SK-N-SH (cell line): Measurements from ENCODE around the gene AHR. TPM values are rescaled to one million over a fixed set of nuclear protein-coding genes. Genes with fewer than 3 reads are reported as not detected.

Source experiments
- CTCF ChIA-PET: fragments of 300-600, 350-600 bp; formaldehyde crosslinking; extraction: SDS; loops from one replicate; lab custom pipeline; 2021; lab: Yijun Ruan, JAX
- POLR2A ChIA-PET: fragments of 350-600 bp; sonication (Branson Sonifier 250); formaldehyde crosslinking; extraction: SDS; loops from one replicate; lab custom pipeline; 2020; ENCODE audit warnings: antibody characterized with exemption, inconsistent platforms; lab: Yijun Ruan, JAX
- DNase-seq: peaks from one replicate; pipeline ENCODE4 v3.0.0; 2012
- H2AFZ ChIP-seq: fragments of 200-600 bp; sonication (generic); 2 replicates; pipeline ENCODE4 v1.8.1; 2016; ENCODE audit warnings: antibody characterized with exemption, mild to moderate bottlenecking, low read depth
- H3F3A ChIP-seq: fragments of 200-600 bp; sonication (generic); replicated peaks from 2 replicates; pipeline ENCODE3; 2016; ENCODE audit warnings: antibody characterized with exemption, mild to moderate bottlenecking; ENCODE audit not compliant: insufficient read depth
- H3K27ac ChIP-seq, 2 experiments: fragments of 200-500 bp in 1 of 2; fragments of 200-600 bp in 1 of 2; sonication (Bioruptor generic) in 1 of 2; sonication (generic), shearing (Covaris generic) in 1 of 2; 2 replicates each; pipeline versions ENCODE4 v1.5.1 to v1.6.1; 2014 to 2016; ENCODE audit warnings: low read depth in 2 of 2, inconsistent platforms in 1 of 2, low read length in 1 of 2, mild to moderate bottlenecking in 1 of 2, mixed read lengths in 1 of 2
- H3K27me3 ChIP-seq: fragments of 200-600 bp; sonication (generic), shearing (Covaris generic); 2 replicates; pipeline ENCODE4 v1.6.1; 2016; ENCODE audit warnings: mixed run types; ENCODE audit not compliant: insufficient read depth
- H3K36me3 ChIP-seq, 2 experiments: fragments of 200-500 bp in 1 of 2; fragments of 200-600 bp in 1 of 2; sonication (Bioruptor generic) in 1 of 2; sonication (generic) in 1 of 2; replicated peaks in 1 of 2; 2 replicates each; pipeline versions ENCODE3 to v1.5.1; 2014 to 2016; ENCODE audit warnings: low read length in 1 of 2, mild to moderate bottlenecking in 1 of 2; ENCODE audit not compliant: insufficient read depth in 2 of 2, control insufficient read depth in 1 of 2
- H3K4me1 ChIP-seq, 2 experiments: fragments of 200-500 bp in 1 of 2; fragments of 200-600 bp in 1 of 2; sonication (Bioruptor generic) in 1 of 2; sonication (generic), shearing (Covaris generic) in 1 of 2; 2 replicates each; pipeline versions ENCODE4 v1.5.1 to v1.6.1; 2014 to 2016; ENCODE audit warnings: low read depth in 1 of 2, low read length in 1 of 2, mixed run types in 1 of 2; ENCODE audit not compliant: insufficient read depth in 2 of 2, control insufficient read depth in 1 of 2
- H3K4me2 ChIP-seq: fragments of 200-600 bp; sonication (generic), shearing (Covaris generic); 2 replicates; pipeline ENCODE4 v1.6.1; 2017; ENCODE audit warnings: mixed run types
- H3K4me3 ChIP-seq, 2 experiments: fragments of 200-500 bp in 1 of 2; fragments of 200-600 bp in 1 of 2; sonication (Bioruptor generic) in 1 of 2; sonication (generic), shearing (Covaris generic) in 1 of 2; 2 replicates each; pipeline versions ENCODE4 v1.5.1 to v1.8.1; 2014 to 2016; ENCODE audit warnings: low read depth in 2 of 2, inconsistent platforms in 1 of 2, low read length in 1 of 2, mild to moderate bottlenecking in 1 of 2, mixed read lengths in 1 of 2, moderate library complexity in 1 of 2
- H3K79me2 ChIP-seq: fragments of 200-600 bp; sonication (generic); 2 replicates; pipeline ENCODE4 v1.8.1; 2017; ENCODE audit warnings: mild to moderate bottlenecking; ENCODE audit not compliant: insufficient read depth
- H3K9ac ChIP-seq: fragments of 200-600 bp; sonication (generic); 2 replicates; pipeline ENCODE4 v1.6.1; 2017; ENCODE audit warnings: mixed run types
- H3K9me2 ChIP-seq: fragments of 200-600 bp; sonication (generic); 2 replicates; pipeline ENCODE4 v1.6.1; 2017; ENCODE audit warnings: mixed run types
- H3K9me3 ChIP-seq: fragments of 200-600 bp; sonication (generic); 2 replicates; pipeline ENCODE4 v1.6.1; 2017; ENCODE audit warnings: mixed run types, mild to moderate bottlenecking, moderate library complexity
- H4K20me1 ChIP-seq: fragments of 200-600 bp; sonication (generic); 2 replicates; pipeline ENCODE4 v1.6.1; 2017; ENCODE audit warnings: mild to moderate bottlenecking, mixed run types; ENCODE audit not compliant: insufficient read depth
- ELF1 ChIP-seq: IDR thresholded peaks from 2 replicates; pipeline ENCODE4 v1.4.0; 2012
- FOSL2 ChIP-seq: IDR thresholded peaks from 2 replicates; pipeline ENCODE4 v1.4.0; 2012; ENCODE audit warnings: low read depth, mild to moderate bottlenecking, moderate library complexity, borderline replicate concordance
- IRF3 ChIP-seq: fragments of 150-350 bp; IDR thresholded peaks from 2 replicates; pipeline ENCODE4 v1.6.1; 2016; ENCODE audit warnings: mild to moderate bottlenecking, low read depth, low read length
- JUND ChIP-seq: IDR thresholded peaks from 2 replicates; pipeline ENCODE4 v1.4.0; 2012
- MEF2A ChIP-seq: IDR thresholded peaks from 2 replicates; pipeline ENCODE4 v1.4.0; 2012; ENCODE audit warnings: low read depth, borderline replicate concordance
- NFIC ChIP-seq: IDR thresholded peaks from 2 replicates; pipeline ENCODE4 v1.4.0; 2012; ENCODE audit warnings: borderline replicate concordance
- NRF1 ChIP-seq: IDR thresholded peaks from 2 replicates; pipeline ENCODE4 v1.6.1; 2012; ENCODE audit warnings: low read depth, mild to moderate bottlenecking, low read length
- RAD21 ChIP-seq: IDR thresholded peaks from 2 replicates; pipeline ENCODE4 v1.6.1; 2012; ENCODE audit warnings: mild to moderate bottlenecking, low read length
- REST ChIP-seq: IDR thresholded peaks from 2 replicates; pipeline ENCODE4 v1.6.1; 2012; ENCODE audit warnings: mild to moderate bottlenecking, low read depth, low read length, moderate library complexity
- SIN3A ChIP-seq: IDR thresholded peaks from 2 replicates; pipeline ENCODE4 v1.6.1; 2012; ENCODE audit warnings: low read depth, mild to moderate bottlenecking, low read length, moderate library complexity, borderline replicate concordance
- SMC3 ChIP-seq: IDR thresholded peaks from 2 replicates; pipeline ENCODE4 v1.6.1; 2012; ENCODE audit warnings: low read depth, low read length, improper control_type of control experiment
- USF1 ChIP-seq: IDR thresholded peaks from 2 replicates; pipeline ENCODE4 v1.4.0; 2012; ENCODE audit warnings: low read depth, borderline replicate concordance
- YY1 ChIP-seq: IDR thresholded peaks from 2 replicates; pipeline ENCODE4 v1.4.0; 2012; ENCODE audit warnings: low read depth, mild to moderate bottlenecking
- polyA plus RNA-seq, 3 experiments: library from polyadenylated mRNA; depleted of rRNA; stranded (reverse); fragments of >200 nt; gene quantifications; 2 replicates each; pipeline ENCODE4 v1.2.3, GENCODE V29; 2012
- TF ChIP-seq, protein P1 (sequence below): fragments of 200-600 bp; sonication (generic); IDR thresholded peaks from 2 replicates; pipeline ENCODE4 v1.6.1; 2017; ENCODE audit warnings: antibody characterized with exemption, mild to moderate bottlenecking, moderate library complexity
- TF ChIP-seq, protein P2 (sequence below): IDR thresholded peaks from 2 replicates; pipeline ENCODE4 v1.4.0; 2012; ENCODE audit warnings: low read depth

The AHR gene
- polyA plus RNA-seq, 1 of the 3 experiments (the other 2 are of a cell fraction): not detected

DNA sequence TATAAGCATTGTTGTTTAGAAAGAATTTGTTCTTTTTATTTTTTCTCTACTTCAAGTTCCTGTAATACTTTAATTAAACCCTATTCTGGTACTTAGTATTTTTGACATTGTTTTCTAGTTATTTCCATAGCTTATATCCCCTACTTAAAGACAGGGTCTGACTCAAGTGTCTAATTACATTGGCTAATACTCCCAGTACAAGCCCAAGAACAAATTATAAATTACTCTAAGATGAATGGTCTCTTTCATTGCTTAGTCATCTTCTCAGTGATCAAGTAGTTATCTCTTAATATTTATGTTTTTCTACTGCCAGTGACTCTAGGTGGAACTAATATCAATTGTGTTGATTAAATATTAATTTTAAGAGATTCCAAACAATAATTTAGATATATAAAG is 21.6 kb downstream of the AHR start:
- no peak overlapping the region for H3K27ac ChIP-seq
- H3K36me3 ChIP-seq: no peaks in the 10 kb centered on the region
- ChIA-PET POLR2A (no interaction called here), CTCF (interaction anchor here (1.2 kb wide), 1 partner anchor 18 kb away, joined by 4 read pairs; no protein-coding TSS in a partner anchor)
- H3K27me3 ChIP-seq: peaks cover 30% of the 10 kb centered on the region; the same call in 1 of the 2 replicates
- no peaks in the 10 kb centered on the region for H4K20me1 ChIP-seq
- no peak for TF ChIP-seq ELF1
- TF ChIP-seq YY1: no peak
- TF ChIP-seq NRF1: no peak
- TF ChIP-seq, protein P1, sequence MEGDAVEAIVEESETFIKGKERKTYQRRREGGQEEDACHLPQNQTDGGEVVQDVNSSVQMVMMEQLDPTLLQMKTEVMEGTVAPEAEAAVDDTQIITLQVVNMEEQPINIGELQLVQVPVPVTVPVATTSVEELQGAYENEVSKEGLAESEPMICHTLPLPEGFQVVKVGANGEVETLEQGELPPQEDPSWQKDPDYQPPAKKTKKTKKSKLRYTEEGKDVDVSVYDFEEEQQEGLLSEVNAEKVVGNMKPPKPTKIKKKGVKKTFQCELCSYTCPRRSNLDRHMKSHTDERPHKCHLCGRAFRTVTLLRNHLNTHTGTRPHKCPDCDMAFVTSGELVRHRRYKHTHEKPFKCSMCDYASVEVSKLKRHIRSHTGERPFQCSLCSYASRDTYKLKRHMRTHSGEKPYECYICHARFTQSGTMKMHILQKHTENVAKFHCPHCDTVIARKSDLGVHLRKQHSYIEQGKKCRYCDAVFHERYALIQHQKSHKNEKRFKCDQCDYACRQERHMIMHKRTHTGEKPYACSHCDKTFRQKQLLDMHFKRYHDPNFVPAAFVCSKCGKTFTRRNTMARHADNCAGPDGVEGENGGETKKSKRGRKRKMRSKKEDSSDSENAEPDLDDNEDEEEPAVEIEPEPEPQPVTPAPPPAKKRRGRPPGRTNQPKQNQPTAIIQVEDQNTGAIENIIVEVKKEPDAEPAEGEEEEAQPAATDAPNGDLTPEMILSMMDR: no peak
- TF ChIP-seq REST: no peak
- TF ChIP-seq SMC3: no peak
- TF ChIP-seq, protein P2, sequence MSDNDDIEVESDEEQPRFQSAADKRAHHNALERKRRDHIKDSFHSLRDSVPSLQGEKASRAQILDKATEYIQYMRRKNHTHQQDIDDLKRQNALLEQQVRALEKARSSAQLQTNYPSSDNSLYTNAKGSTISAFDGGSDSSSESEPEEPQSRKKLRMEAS: no peak
- no peak for TF ChIP-seq NFIC
- no peak for TF ChIP-seq JUND
- TF ChIP-seq IRF3: no peak
- TF ChIP-seq RAD21: no peak
- TF ChIP-seq USF1: no peak
- TF ChIP-seq SIN3A: no peak
- TF ChIP-seq FOSL2: no peak
- no peak for TF ChIP-seq MEF2A
- H3F3A ChIP-seq: no peaks in the 10 kb centered on the region
- H3K9ac ChIP-seq: no peak overlapping the region
- no peak overlapping the region for H2AFZ ChIP-seq
- H3K4me3 ChIP-seq: no peak overlapping the region
- H3K79me2 ChIP-seq: no peaks in the 10 kb centered on the region
- H3K4me2 ChIP-seq: no peak overlapping the region
- DNase-seq: no peak
- H3K4me1 ChIP-seq: no peaks in the 10 kb centered on the region; a peak in 1 of 4 replicates
- H3K9me3 ChIP-seq: no peaks in the 10 kb centered on the region
- no peaks in the 10 kb centered on the region for H3K9me2 ChIP-seq
